HepG2 (cell line): Measurements from ENCODE around the gene SGPL1. TPM values are rescaled to one million over a fixed set of nuclear protein-coding genes. Genes with fewer than 3 reads are reported as not detected.
A peak's percentile ranks its signal among the peaks of the same experiment; 100 is the strongest.

ENCODE experiments used
- CBX1 ChIP-seq: IDR thresholded peaks from one replicate; pipeline ENCODE4 v1.6.1; 2016; ENCODE audit warnings: antibody characterized with exemption, low read depth
- CEBPB ChIP-seq: IDR thresholded peaks from 2 replicates; pipeline ENCODE4 v1.6.1; 2011; ENCODE audit warnings: low read depth, low read length, improper control_type of control experiment, borderline replicate concordance
- E2F1 ChIP-seq: sonication (generic); formaldehyde crosslinking; IDR thresholded peaks from 2 replicates; pipeline ENCODE4 v1.5.0; 2020; ENCODE audit warnings: missing genetic modification reagents
- FOXJ3 ChIP-seq: sonication (generic); formaldehyde crosslinking; IDR thresholded peaks from 2 replicates; pipeline ENCODE4 v1.4.0; 2020; ENCODE audit warnings: missing genetic modification reagents, mild to moderate bottlenecking, borderline replicate concordance
- GFI1 ChIP-seq: sonication (generic); formaldehyde crosslinking; IDR thresholded peaks from 2 replicates; pipeline ENCODE4 v1.5.0; 2020; ENCODE audit warnings: missing genetic modification reagents, mild to moderate bottlenecking, borderline replicate concordance
- HES4 ChIP-seq: sonication (generic); formaldehyde crosslinking; IDR thresholded peaks from 2 replicates; pipeline ENCODE4 v1.9.0; 2021; ENCODE audit warnings: mild to moderate bottlenecking, missing genetic modification reagents, borderline replicate concordance
- LCORL ChIP-seq, 2 experiments: fragments of 450-650 bp in 1 of 2; sonication (generic) in 1 of 2; formaldehyde crosslinking in 1 of 2; IDR thresholded peaks; 2 replicates each; pipeline versions ENCODE4 v1.5.0 to v1.6.1; 2017 to 2020; ENCODE audit warnings: antibody characterized with exemption in 1 of 2, missing genetic modification reagents in 1 of 2
- MTERF4 ChIP-seq: sonication (generic); formaldehyde crosslinking; IDR thresholded peaks from 2 replicates; pipeline ENCODE4 v1.8.0; 2023; ENCODE audit warnings: mild to moderate bottlenecking, missing genetic modification reagents
- NFIB ChIP-seq: sonication (generic); formaldehyde crosslinking; IDR thresholded peaks from 2 replicates; pipeline ENCODE4 v1.9.0; 2021; ENCODE audit warnings: missing genetic modification reagents, mild to moderate bottlenecking, borderline replicate concordance
- NFKB2 ChIP-seq: sonication (generic); formaldehyde crosslinking; IDR thresholded peaks from 2 replicates; pipeline ENCODE4 v1.4.0; 2020; ENCODE audit warnings: missing genetic modification reagents, borderline replicate concordance
- PCBP1 ChIP-seq: fragments of 200-400 bp; formaldehyde crosslinking; IDR thresholded peaks from 2 replicates; pipeline ENCODE4 v1.6.1; 2017; ENCODE audit warnings: mild to moderate bottlenecking, low read depth, low read length, borderline replicate concordance
- RARA ChIP-seq: IDR thresholded peaks from 2 replicates; pipeline ENCODE4 v1.6.1; 2016; ENCODE audit warnings: missing genetic modification reagents, missing compliant biosample characterization
- TOPORS ChIP-seq: sonication (generic); formaldehyde crosslinking; IDR thresholded peaks from 2 replicates; pipeline ENCODE4 v1.8.0; 2023; ENCODE audit warnings: mild to moderate bottlenecking, missing genetic modification reagents
- ZBTB7A ChIP-seq: sonication (generic); formaldehyde crosslinking; IDR thresholded peaks from 2 replicates; pipeline ENCODE4 v1.8.0; 2022; ENCODE audit warnings: mild to moderate bottlenecking, missing genetic modification reagents
- ZNF30 ChIP-seq: sonication (generic); formaldehyde crosslinking; IDR thresholded peaks from 2 replicates; pipeline ENCODE4 v1.5.0; 2020; ENCODE audit warnings: mild to moderate bottlenecking, missing genetic modification reagents
- ZNF460 ChIP-seq: sonication (generic); formaldehyde crosslinking; IDR thresholded peaks from 2 replicates; pipeline ENCODE4 v1.5.1; 2020; ENCODE audit warnings: missing genetic modification reagents, mild to moderate bottlenecking, borderline replicate concordance
- ZNF484 ChIP-seq: sonication (generic); formaldehyde crosslinking; IDR thresholded peaks from 2 replicates; pipeline ENCODE4 v1.5.1; 2020; ENCODE audit warnings: mild to moderate bottlenecking, low read depth, missing genetic modification reagents, borderline replicate concordance
- ZNF747 ChIP-seq: sonication (generic); formaldehyde crosslinking; IDR thresholded peaks from 2 replicates; pipeline ENCODE4 v1.8.1; 2023; ENCODE audit warnings: missing genetic modification reagents, mild to moderate bottlenecking, borderline replicate concordance
- ZNF766 ChIP-seq: sonication (generic); formaldehyde crosslinking; IDR thresholded peaks from 2 replicates; pipeline ENCODE4 v1.5.0; 2020; ENCODE audit warnings: missing genetic modification reagents, borderline replicate concordance
- polyA plus RNA-seq, 8 experiments: library from polyadenylated mRNA; depleted of rRNA in 3 of 8; stranded (reverse) in 7 of 8; unstranded in 1 of 8; fragments of >200 nt; fragmentation: Illumina TruSeq in 4 of 8; extraction: Trizol in 4 of 8; gene quantifications; 2 replicates each; pipeline versions ENCODE4 v1.2.1 to v1.2.3, GENCODE V29; 2011 to 2016; ENCODE audit warnings: low read depth in 4 of 8, missing spikeins in 1 of 8, mixed read lengths in 1 of 8; ENCODE audit not compliant: insufficient read depth in 1 of 8
- total RNA-seq, 5 experiments: library from RNA; depleted of rRNA; stranded (reverse); fragments of >200 nt; fragmentation: Illumina TruSeq; extraction: Trizol; gene quantifications; 2 replicates each; pipeline ENCODE4 v1.2.3, GENCODE V29; 2016; ENCODE audit warnings: low read depth in 1 of 5
- TF ChIP-seq, protein P1 (sequence below): sonication (generic); formaldehyde crosslinking; IDR thresholded peaks from 2 replicates; pipeline ENCODE4 v1.4.0; 2020; ENCODE audit warnings: missing genetic modification reagents, mild to moderate bottlenecking, borderline replicate concordance
- TF ChIP-seq, protein P2 (sequence below): IDR thresholded peaks from 2 replicates; pipeline ENCODE4 v1.6.1; 2016; ENCODE audit warnings: low read depth, control low read depth
- TF ChIP-seq, protein P3 (sequence below): sonication (generic); formaldehyde crosslinking; IDR thresholded peaks from 2 replicates; pipeline ENCODE4 v1.5.0; 2020; ENCODE audit warnings: missing genetic modification reagents

SGPL1 gene
- total and polyA plus RNA-seq, 2 of the 13 experiments (the other 11 are each of a cell fraction or from before 2014, with no cell fraction given), result 17.6 to 25.0 TPM

- TF ChIP-seq, protein P1, sequence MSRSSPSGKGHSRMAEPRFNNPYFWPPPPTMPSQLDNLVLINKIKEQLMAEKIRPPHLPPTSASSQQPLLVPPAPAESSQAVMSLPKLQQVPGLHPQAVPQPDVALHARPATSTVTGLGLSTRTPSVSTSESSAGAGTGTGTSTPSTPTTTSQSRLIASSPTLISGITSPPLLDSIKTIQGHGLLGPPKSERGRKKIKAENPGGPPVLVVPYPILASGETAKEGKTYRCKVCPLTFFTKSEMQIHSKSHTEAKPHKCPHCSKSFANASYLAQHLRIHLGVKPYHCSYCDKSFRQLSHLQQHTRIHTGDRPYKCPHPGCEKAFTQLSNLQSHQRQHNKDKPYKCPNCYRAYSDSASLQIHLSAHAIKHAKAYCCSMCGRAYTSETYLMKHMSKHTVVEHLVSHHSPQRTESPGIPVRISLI (CRISPR knock-in tag), result no peak
- no peak for TF ChIP-seq CEBPB
- TF ChIP-seq PCBP1, result no peak
- TF ChIP-seq TOPORS (CRISPR knock-in tag), result no peak
- TF ChIP-seq ZNF30, result no peak
- TF ChIP-seq LCORL (IDR thresholded peaks at IDR 0.05), result no peak
- TF ChIP-seq LCORL (CRISPR knock-in tag; IDR thresholded peaks at IDR 0.05), result 0 out of 2 replicates have a peak, but pooled peaks have one; percentile 33
- peak; percentile 41; the same call in 1 of the 2 replicates for TF ChIP-seq ZNF747 (CRISPR knock-in tag)
- TF ChIP-seq FOXJ3, result no peak
- TF ChIP-seq GFI1 (CRISPR knock-in tag), result no peak; the same call in 1 of the 2 replicates
- TF ChIP-seq NFIB, result no peak
- no peak; the same call in 1 of the 2 replicates for TF ChIP-seq ZNF766
- peak; percentile 52; the same call in 1 of the 2 replicates for TF ChIP-seq ZNF460
- peak; percentile 48; the same call in 1 of the 2 replicates for TF ChIP-seq ZBTB7A (CRISPR knock-in tag)
- TF ChIP-seq NFKB2 (CRISPR knock-in tag), result peak; percentile 50; the same call in 1 of the 2 replicates
- TF ChIP-seq MTERF4 (CRISPR knock-in tag), result no peak
- TF ChIP-seq, protein P2, sequence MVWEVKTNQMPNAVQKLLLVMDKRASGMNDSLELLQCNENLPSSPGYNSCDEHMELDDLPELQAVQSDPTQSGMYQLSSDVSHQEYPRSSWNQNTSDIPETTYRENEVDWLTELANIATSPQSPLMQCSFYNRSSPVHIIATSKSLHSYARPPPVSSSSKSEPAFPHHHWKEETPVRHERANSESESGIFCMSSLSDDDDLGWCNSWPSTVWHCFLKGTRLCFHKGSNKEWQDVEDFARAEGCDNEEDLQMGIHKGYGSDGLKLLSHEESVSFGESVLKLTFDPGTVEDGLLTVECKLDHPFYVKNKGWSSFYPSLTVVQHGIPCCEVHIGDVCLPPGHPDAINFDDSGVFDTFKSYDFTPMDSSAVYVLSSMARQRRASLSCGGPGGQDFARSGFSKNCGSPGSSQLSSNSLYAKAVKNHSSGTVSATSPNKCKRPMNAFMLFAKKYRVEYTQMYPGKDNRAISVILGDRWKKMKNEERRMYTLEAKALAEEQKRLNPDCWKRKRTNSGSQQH (CRISPR knock-in tag), result no peak
- no peak for TF ChIP-seq ZNF484 (CRISPR knock-in tag)
- TF ChIP-seq, protein P3, sequence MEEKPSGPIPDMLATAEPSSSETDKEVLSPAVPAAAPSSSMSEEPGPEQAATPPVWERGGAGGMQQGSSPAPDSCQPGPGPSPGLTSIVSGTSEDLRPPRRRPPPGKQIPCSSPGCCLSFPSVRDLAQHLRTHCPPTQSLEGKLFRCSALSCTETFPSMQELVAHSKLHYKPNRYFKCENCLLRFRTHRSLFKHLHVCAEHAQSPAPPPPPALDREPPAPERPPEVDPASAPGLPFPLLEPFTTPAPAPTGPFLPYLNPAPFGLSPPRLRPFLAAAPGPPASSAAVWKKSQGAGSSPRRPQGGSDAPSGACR (CRISPR knock-in tag), result 0 out of 2 replicates have a peak, but pooled peaks have one; percentile 38
- no peak for TF ChIP-seq CBX1
- TF ChIP-seq E2F1 (CRISPR knock-in tag), result no peak
- no peak for TF ChIP-seq RARA (CRISPR knock-in tag)
- 0 out of 2 replicates have a peak, but pooled peaks have one; percentile 17 for TF ChIP-seq HES4 (CRISPR knock-in tag)
Observed at GRCh38 chr10:70887804-70888800, 72.4 kb downstream of the SGPL1 start, which contains the start of gene PCBD1 (continued).
